SIG-M5 treated with dmso at 0.1 percent for 504 hours (cell line): ENCODE data around the gene LSP1.

Experiments used
- DNase-seq: peaks from one replicate; lab custom pipeline; 2025; ENCODE audit not compliant: unreplicated experiment; lab: John Stamatoyannopoulos, UW

Gene LSP1

DNA sequence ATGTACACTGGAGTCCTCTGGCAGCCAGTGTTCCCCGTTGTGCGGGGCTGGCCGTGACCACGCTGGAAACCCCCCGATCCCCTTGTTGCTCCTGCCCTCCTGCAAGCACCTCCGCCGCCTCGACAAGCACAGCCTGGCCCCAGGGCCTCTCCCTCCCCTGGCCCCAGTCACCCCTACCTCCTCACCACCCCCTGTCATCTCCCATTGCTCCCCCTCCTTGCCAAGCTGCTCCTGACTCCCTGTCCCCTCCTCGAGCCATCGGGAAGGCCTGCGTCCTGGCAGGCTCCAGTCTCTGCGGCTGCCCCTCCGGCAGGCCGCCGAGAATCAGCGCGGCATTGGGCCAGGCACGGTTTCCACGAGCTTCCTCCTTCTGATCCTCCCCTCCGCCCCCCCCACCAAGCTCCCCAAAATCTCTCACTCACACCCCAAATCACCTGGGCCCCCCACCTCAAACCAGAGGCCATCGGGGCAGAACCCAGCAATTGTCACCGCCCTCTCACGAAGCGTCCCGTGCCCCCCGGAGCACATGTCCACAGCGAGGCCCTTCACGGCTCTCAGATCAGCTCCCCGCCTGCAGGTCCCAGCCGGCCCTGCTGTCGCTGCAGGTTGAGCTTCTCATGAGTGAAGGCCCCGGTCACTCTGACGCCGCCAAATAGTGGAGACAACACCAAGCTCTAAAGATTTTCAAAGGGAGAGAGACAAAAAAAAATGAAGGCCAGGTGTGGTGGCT is 5.7 kb upstream of the LSP1 start:
- DNase-seq: no peak

DNA sequence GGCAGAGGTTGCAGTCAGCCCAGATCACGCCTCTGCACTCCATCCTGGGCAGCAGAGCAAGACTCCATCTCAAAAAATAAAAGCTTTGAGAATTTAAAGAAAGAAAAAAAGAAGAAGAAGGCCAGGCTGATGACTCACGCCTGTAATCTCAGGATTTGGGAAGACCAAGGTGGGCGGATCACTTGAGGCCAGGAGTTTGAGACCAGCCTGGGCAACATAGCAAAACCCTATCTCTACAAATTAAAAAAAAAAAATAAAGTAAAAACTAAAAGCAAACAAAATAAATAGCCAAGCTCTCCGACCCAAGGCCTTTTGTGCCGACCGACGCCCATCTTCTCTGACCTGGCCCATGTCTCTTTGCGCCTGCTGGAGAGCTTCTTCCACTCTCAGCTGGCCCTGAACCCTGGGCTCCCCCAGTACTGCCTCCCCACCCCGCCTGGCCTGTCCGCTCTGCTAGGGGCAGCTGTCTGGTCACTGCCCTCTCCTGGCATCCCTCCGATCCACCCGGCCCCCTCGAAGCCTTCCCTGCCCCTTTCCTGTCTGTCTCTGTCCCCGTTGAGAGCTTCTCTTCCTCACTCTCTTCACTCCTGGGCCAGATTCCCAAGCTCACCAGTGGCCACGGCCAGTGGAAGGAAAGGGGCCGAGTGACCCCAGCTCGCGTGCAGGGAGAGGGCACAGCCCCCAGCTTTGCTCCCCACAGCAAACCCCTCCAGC is 4.8 kb upstream of the LSP1 start:
- DNase-seq: no peak

GRCh38 chr11:1848640-1849430 is 4.0 kb upstream of the LSP1 start:
- no peak for DNase-seq

DNA sequence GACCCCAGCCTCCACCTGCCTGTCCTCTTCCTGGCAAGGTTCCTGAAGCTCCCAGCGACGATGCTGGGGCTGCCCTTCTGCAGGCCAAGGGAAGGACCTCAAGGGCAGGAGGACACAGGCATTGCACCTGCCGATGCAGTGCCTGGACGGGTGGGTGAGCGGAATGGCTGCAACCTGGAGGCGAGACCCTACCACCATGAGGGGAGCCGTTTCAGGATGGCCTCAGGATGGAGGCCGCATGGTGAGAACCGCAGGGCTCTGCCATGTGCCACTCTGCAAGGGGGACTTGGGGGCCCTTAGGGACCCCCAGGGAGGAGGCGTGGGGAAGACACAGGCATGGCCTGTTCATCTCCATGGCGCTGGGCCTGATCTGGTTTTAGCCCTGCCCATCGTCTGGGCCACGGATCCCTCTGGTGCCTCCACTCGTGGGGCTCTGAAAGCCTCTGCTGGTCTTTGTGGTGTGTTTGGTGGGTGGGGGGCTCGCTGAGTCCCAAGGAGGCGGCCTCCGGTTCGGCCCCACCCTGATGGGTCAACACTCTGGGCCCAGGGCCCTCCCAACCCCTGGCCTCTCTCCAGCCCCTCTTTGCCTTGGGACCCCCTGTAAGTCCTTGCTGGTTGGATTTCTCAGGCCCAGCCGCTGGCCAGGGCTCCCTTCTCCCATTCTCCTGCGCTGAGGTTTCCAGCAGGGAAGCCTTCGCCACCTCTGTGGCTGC is 1.3 kb upstream of the LSP1 start:
- DNase-seq: no peak

DNA sequence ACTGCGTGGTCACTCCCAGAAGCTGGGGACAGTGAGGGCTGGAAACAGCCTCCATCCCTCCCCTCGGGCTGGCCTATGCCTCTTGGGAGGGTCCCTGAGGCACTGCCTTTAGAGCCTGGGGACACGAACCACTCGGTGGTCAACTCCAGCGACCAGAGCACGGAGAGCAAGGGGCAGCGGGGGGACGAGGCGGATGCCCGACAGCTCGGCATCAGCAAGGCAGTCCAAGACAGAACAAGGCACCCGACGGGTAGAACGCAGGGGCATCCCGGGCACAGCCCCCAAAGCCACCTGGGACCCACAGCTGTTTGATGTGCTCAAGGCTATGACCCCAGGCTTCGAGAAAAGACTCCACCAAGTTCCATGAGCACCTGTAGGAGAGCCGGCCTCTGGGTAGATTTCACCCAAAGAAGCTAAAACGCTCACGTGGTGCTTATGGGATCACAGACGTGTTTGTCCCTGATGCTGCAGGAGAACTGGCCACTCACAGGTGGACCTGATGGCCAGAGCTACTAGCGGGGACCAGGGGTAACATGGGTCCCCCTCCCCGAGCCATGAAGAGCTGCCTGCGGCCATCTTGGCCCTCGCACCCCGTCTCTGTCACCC is 510 bp upstream of the LSP1 start:
- no peak for DNase-seq

- DNase-seq: no peak
Measured at GRCh38 chr11:1853376-1854131, 670 bp downstream of the LSP1 start.

DNA sequence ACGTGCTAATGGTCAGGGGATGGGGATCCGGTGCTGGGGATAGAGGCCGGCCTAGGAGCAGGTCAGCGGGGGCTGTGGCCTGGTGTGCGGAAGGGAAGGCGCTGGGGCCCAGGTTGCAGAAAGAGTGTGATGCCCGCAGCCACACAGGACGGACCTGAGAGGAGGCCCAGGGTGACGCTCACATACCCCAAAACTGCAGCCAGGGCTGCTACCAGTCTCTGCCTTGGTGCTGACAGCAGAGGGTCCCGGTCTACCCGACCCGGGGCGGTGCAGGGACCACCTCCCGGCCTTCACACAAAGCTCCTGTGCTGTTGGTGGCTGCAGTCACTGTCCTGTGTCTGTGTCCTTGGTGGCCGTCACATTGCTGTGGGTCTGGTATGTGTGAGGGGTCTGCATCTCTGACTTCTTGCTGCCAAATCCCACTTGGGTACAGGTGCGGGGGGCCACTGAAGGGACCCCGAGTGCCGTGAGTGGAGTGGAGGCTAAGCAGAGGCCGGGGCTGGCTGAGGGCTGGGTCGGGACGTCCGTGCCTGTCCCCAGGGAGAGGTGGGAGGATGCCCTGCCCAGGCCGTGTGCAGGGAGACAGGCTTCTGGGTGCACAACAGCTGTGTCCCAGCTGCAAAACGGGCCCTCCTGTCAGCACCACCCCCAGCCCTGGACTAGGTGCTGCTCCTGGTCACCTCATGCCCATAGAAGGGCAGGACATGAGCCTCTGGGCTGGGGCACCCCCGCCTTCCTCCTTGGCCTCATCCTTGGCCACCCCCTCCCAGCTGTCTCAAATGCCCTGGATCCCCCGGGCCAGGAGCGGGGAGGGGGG is 1.5 kb downstream of the LSP1 start:
- no peak for DNase-seq

DNA sequence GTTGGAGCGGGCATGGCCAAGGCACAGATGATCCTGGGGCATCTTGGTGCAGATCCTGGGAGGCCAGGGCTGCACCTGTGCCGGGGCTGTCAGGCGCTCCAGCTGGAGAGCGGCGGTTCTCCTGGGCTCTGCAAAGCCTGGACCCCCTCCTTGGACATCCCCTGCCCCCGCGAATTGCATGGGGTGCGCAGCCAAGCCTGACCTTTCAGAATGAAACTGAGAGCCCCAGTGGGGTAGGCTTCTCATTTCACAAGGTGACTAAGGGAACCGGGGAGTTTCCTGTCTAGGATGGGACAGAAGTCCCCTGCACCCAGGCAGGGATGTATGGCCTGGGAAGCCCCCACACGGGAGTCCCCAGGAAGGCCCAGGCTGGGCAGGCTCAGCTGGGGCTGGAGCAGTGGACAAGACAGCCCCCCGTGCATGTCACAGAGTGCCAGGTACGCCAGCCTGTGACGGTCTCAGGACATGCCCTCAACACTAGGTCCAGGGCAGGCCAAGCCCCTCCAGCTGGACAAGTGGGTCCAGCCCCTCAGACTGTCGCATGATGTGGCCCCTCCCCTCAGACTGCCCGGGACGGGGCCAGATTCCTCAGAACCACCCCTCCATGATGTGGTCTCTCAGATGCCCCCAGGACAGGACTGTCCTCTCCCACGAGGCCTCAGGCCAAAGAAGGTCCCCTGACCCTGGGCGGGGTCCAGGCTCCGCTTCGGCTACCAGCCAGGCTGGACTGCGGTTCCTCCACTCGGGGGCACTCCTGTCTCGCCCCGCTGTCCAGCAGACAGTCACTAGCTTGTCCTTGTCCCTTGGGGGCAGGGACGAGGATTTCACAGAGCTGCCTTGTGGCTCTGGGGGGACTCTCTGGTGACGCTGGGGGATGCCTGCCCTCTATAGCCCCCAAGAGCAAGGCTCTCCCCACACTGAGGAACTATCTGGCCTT is 2.3 kb downstream of the LSP1 start:
- no peak for DNase-seq

- no peak for DNase-seq
Measured at GRCh38 chr11:1855886-1856265, 3.0 kb downstream of the LSP1 start.

- DNase-seq: no peak
Measured at GRCh38 chr11:1856306-1857005, 3.6 kb downstream of the LSP1 start.

DNA sequence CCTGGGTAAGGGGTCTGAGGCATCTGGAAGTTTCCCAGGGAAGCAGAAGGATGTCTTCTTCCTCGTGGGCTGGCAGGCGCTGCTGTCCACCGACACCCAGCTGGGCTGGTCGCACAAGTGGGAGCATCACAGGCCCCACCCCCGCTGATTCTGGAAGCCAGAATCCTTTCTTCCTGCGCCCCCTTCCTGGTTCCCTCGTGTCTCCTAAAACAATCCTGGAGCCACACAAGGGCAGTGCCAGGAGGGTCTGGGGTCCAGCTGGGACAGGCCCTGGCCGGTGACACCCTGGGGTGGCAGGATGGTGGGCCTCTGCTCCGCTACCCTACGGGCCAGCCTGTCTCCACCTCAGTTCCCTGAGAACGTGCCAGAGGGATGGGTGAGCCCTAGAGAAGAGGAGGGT is 4.2 kb downstream of the LSP1 start:
- DNase-seq: no peak

GRCh38 chr11:1858154-1858553 is 5.3 kb downstream of the LSP1 start:
- DNase-seq: no peak

DNA sequence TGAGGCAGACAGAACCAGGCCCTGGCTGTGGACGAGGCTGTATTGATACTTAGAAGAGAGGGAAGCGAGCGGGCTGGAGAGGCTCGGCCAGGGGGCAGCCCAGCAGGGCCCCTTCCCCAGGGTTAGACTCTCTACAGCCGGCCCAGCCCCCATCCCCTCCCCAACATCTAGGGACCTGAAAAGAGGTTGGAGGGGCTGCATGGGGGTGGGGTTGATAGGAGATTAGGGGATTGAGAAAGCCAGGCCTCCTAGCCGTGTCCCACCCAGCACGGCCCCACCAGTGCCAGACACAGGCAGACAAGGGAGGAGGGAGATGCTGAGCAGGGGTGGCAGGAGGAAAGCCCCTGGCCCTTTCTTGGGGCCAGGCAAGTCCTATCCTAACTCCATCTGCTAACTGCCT is 5.7 kb downstream of the LSP1 start:
- no peak for DNase-seq

- DNase-seq: no peak
Measured at GRCh38 chr11:1859004-1859403, 6.1 kb downstream of the LSP1 start.

DNA sequence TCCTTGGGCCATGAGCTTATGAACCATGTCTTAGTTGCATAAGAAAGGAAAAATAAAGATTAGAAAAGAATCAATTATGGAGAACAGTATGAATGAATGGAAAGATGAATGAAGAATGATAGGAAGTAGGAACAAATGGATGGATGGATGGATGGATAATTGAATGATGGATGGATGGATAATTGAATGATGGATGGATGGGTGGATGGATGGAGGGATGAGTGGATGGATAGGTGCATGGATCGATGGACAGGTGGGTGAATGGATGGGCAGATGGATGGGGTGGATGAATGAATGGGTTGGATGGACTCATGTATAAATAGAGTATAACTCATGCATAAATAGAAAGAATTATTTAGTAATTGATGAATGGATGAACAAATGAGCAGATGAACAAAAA is 7.2 kb downstream of the LSP1 start:
- no peak for DNase-seq

DNA sequence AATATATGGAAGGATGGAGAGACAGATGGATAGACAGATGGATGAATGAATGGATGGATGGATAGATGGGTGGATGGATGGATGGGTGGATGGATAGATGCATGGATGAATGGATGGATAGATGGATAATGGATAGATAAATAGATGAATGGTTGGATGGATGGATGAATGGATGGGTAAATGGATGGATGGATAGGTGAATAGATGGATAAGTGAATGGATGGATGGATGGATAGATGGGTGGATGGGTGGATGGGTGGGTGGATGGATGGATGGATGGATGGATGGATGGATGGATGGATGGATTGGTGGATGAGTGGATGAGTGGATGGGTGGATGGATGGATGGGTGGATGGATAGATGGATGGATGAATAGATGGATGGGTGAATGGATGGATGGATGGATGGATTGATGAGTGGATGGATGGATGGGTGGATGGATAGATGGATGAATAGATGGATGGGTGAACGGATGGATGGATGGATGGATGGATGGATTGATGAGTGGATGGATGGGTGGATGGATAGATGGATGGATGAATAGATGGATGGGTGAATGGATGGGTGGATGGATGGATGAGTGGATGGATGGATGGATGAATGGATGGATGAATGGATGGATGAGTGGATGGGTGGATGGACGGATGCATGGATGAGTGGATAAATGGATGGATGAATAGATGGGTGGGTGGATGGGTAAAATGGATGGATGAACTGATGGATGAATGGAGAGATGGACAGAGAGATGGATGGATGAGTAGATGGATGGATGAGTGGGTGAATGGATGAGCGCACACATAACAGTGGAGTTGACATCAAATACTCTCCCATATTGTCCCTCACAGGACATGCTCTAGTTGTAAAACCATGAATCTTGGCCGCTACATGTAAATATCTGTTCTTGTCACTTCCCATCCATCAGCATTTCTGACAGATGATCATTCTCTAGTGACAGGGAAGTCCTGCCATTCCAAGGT is 8.8 kb downstream of the LSP1 start:
- DNase-seq: no peak
